Measurements from ENCODE around the gene NGEF.

NGEF gene

DNA sequence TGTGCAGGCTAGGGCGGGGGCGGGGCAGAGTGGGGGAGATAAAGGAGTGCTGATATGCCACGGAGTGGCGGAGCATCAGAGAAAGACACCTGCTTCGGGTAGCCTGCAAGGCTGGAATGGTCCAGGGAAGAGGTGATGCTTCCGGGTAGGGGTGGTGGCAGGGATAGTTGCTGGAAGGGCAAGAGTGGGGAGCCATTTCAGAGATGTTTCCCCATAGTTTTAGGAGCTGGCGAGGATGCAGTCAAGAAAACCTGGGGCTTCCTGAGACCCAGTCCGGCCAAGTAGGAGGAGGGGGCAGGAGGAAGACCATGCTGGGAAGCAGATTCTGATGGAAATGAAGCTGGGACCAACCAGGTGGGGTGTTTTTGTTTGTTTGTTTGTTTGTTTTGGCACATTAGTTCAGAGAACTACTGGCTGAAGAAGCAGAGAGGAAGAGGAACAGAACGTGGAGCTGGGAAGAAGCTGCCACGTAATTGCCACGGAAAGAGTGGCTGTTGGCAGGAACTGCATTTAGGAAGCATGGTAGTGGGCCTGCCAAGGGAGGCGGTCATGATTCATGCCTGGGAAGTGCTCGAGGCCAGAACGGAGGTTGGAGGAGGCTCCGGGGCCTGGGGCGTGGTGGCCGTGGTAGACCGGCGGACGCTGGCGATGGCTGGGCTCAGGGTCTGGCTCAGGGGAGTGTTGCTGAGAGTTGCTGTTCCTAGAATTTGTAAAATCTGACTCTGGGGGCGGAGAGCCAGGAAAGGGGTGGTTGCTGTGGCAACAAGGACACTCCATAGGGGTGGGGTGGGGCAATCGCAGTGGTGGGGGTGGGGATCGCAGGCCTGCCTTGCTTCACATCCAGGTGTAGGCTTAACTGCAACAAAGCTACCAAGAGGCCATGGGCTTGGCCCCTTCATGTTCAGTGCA is 38.4 kb upstream of the NGEF start:
- no peaks in the 10 kb centered on the region for H3K9me3 ChIP-seq (ENCODE audit: control insufficient read depth, insufficient read depth, low read length)
- H3K9ac ChIP-seq (ENCODE audit: low read depth, low read length) = peak overlapping the region; percentile 36; the same call in 1 of the 2 replicates
- no peaks in the 10 kb centered on the region for H3K36me3 ChIP-seq (ENCODE audit: insufficient read depth, low read length)
- H3K4me1 ChIP-seq (ENCODE audit: insufficient read depth, low read length) = peaks cover 18% of the 10 kb centered on the region

DNA sequence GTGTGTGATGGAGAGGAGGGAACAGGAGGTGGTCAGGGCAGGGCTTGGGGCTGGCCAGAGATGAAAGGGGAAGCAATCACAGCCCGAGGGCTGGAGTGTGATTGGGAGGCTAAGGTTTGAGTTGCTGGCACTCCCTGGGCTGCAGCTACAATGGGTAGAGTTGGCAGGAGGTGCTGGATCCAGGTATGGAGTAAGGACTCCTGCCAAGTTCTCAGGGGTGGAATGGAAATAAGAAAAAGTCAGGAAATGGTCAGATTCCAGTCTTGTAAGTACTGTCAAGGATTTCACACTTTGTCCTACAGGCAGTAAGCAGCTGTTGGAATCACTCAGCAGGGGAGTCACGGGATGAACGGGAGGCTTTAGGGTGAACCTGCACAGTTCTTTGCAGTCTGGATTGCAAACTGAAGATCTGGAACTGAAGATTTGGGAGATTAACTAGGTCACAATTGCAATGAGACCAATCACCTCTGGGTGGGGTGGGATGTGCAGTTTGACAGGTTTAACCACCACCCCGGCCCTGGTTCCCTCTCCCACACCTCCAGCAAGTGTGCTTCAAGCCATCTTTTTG is 36.2 kb upstream of the NGEF start:
- peaks cover 16% of the 10 kb centered on the region for H3K4me1 ChIP-seq (ENCODE audit: insufficient read depth, low read length)
- no peaks in the 10 kb centered on the region for H3K36me3 ChIP-seq (ENCODE audit: insufficient read depth, low read length)
- H3K9me3 ChIP-seq (ENCODE audit: control insufficient read depth, insufficient read depth, low read length) = no peaks in the 10 kb centered on the region

GRCh38 chr2:233048569-233049193 is 35.6 kb upstream of the NGEF start:
- Histone ChIP-seq H3K9ac (ENCODE audit: low read depth, low read length) (no peak overlapping the region), H3K4me1 (ENCODE audit: insufficient read depth, low read length) (peaks cover 13% of the 10 kb centered on the region), H3K36me3 (ENCODE audit: insufficient read depth, low read length) (no peaks in the 10 kb centered on the region), H3K9me3 (ENCODE audit: control insufficient read depth, insufficient read depth, low read length) (no peaks in the 10 kb centered on the region)

More for the DNA sequence above, 36.2 kb upstream of the NGEF start:
- no peak overlapping the region for H3K9ac ChIP-seq (ENCODE audit: low read depth, low read length)

DNA sequence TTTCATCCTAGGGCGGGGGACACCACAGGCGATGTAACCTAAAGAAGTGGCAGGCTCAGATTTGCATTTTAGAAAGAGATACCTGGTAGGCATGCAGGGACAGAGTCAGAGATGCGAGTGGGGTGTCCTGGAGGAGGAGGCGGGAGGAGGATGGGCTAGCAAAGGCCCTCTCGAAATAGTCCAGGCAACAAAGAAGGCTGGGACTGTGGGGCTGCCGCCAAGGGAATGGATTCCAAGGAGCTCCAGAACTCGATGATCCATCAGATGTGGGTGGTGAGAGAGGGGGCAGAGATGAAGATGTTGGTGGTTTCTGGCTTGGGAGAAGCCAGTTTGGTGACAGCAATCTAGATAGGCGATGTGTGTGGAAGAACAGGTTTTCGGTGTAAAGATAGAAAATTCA is 34.6 kb upstream of the NGEF start:
- peaks cover 13% of the 10 kb centered on the region for H3K4me1 ChIP-seq (ENCODE audit: insufficient read depth, low read length)
- no peak overlapping the region for H3K9ac ChIP-seq (ENCODE audit: low read depth, low read length)
- H3K36me3 ChIP-seq (ENCODE audit: insufficient read depth, low read length) = no peaks in the 10 kb centered on the region
- H3K9me3 ChIP-seq (ENCODE audit: control insufficient read depth, insufficient read depth, low read length) = no peaks in the 10 kb centered on the region

DNA sequence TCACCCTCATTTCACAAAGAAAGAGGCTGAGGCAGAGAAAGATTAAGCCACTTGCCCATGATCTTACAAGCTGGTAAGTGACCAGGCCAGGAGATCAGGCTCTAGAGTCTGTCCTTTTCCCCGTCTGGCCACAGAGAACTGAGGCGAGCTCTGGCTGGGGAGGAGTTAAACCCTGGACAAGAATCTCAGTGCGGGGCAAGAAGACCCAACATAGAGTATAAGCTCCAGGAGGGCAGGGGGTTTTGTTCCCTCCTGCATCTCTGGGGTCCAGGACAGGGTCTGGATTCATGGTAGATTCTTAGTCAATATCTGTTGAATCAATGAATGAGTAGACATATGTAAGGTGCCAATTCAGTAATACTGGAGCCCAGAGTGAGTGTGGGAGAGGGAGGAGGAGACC is 34.1 kb upstream of the NGEF start:
- Histone ChIP-seq H3K36me3 (ENCODE audit: insufficient read depth, low read length) (no peaks in the 10 kb centered on the region), H3K4me1 (ENCODE audit: insufficient read depth, low read length) (peaks cover 13% of the 10 kb centered on the region), H3K9me3 (ENCODE audit: control insufficient read depth, insufficient read depth, low read length) (no peaks in the 10 kb centered on the region), H3K9ac (ENCODE audit: low read depth, low read length) (no peak overlapping the region)

- Histone ChIP-seq H3K36me3 (ENCODE audit: insufficient read depth, low read length) (no peaks in the 10 kb centered on the region), H3K4me1 (ENCODE audit: insufficient read depth, low read length) (peaks cover 4% of the 10 kb centered on the region), H3K9me3 (ENCODE audit: control insufficient read depth, insufficient read depth, low read length) (no peaks in the 10 kb centered on the region), H3K9ac (ENCODE audit: low read depth, low read length) (no peak overlapping the region)
These were observed 32.0 kb upstream of the NGEF start for GRCh38 chr2:233044974-233045605.

DNA sequence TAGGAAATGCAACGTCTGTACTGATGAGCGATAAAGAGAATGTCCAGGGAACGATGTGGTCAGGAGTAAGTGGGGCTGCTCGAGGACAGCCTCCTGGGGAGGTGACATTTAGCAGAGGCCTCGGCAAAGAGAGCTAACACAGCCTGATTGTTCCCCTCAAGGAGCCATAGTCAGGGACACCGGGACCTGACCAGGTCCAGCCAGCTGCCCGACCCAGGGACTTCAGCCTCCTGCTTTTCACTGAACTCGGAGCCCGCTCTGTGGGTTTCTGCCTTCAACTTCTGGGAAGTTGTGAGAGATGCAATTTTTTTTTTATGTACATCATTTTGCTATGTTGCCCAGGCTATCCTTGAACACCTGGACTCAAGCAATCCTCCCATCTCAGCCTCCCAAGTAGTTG is 29.5 kb upstream of the NGEF start:
- no peaks in the 10 kb centered on the region for H3K9me3 ChIP-seq (ENCODE audit: control insufficient read depth, insufficient read depth, low read length)
- no peaks in the 10 kb centered on the region for H3K36me3 ChIP-seq (ENCODE audit: insufficient read depth, low read length)
- H3K9ac ChIP-seq (ENCODE audit: low read depth, low read length) = no peak overlapping the region
- no peaks in the 10 kb centered on the region for H3K4me1 ChIP-seq (ENCODE audit: insufficient read depth, low read length)

DNA sequence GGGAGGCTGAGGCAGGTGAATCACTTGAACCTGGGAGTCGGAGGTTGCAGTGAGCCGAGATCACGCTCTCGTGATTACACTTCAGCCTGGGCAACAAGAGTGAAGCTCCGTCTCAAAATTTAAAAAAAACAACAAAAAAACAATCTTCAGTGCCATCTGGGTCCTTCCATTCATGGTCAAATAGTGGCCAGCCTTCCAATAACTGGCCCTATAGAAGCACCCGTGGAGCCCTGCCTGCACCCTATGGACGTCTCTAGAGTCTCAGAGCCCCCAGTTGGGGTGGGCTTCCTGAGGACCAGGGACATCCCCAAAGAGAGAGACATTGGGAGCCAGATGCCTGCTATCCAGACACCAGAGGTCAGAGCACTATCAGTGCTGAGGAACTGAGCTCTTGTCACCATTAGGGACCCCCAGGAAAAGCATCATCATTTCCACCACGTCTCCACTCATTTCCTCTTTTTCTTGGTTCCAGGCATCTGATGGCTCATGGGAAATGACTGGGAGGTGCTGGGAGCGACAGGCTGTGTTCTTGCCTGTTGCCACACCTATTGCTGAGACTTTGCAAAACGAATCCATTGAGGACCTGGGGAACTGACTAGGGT is 28.8 kb upstream of the NGEF start:
- H3K36me3 ChIP-seq (ENCODE audit: insufficient read depth, low read length) = no peaks in the 10 kb centered on the region
- no peaks in the 10 kb centered on the region for H3K9me3 ChIP-seq (ENCODE audit: control insufficient read depth, insufficient read depth, low read length)
- H3K4me1 ChIP-seq (ENCODE audit: insufficient read depth, low read length) = no peaks in the 10 kb centered on the region
- no peak overlapping the region for H3K9ac ChIP-seq (ENCODE audit: low read depth, low read length)

DNA sequence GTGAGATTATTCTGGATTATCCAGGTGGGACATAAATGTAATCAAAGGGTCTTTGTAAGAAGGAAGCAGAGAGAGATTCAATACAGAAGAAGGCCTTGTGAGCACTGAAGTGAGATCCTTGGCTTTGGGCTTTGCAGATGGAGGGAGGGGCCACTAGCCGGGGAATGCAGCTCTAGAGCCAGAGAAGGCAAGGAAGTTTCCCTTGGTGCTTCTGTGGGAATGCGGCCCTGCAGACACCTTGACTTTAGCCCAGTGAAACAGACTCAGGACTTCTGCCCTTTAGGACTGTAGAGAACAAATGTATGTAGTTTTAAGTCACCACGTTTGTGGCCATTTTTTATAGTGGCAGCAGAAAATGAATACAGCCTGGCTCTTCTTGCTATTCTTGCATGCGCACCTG is 27.5 kb upstream of the NGEF start:
- Histone ChIP-seq H3K9me3 (ENCODE audit: control insufficient read depth, insufficient read depth, low read length) (no peaks in the 10 kb centered on the region), H3K4me1 (ENCODE audit: insufficient read depth, low read length) (no peaks in the 10 kb centered on the region), H3K36me3 (ENCODE audit: insufficient read depth, low read length) (no peaks in the 10 kb centered on the region), H3K9ac (ENCODE audit: low read depth, low read length) (no peak overlapping the region)

DNA sequence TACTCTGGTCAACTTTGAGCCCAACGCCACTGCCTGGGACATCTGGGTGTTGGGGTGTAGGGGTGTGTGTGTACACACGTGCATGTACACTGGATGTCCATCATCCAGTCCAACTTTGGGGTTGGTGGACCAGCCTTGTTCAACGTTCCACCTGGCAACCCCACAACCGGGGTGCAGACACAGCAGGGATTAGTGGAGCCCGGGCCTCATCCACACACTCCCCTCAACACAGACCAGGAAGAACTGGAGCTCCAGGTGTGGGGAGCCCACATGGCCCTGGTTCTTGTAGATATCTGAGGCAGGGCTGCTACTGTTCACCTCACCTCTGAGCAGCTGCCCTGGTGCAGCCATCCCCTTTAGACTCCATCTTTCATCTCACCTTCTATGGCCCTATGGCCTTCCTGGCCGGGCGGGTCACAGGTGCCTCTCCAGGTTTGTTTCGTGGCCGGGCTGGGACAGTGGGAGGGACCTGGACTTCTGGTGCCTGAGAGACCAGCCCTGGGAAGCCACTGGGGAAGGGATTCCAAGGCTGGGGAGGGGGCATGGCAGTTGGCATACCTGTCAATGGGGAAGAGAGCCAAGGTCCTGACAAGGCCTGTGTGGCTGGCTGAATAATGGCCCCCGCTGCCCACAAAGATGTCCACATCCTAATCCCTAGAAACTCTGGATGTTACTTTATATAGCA is 26.9 kb upstream of the NGEF start:
- Histone ChIP-seq H3K36me3 (ENCODE audit: insufficient read depth, low read length) (no peaks in the 10 kb centered on the region), H3K9me3 (ENCODE audit: control insufficient read depth, insufficient read depth, low read length) (no peaks in the 10 kb centered on the region), H3K9ac (ENCODE audit: low read depth, low read length) (no peak overlapping the region), H3K4me1 (ENCODE audit: insufficient read depth, low read length) (no peaks in the 10 kb centered on the region)

- Histone ChIP-seq H3K9ac (ENCODE audit: low read depth, low read length) (no peak overlapping the region), H3K36me3 (ENCODE audit: insufficient read depth, low read length) (no peaks in the 10 kb centered on the region), H3K9me3 (ENCODE audit: control insufficient read depth, insufficient read depth, low read length) (no peaks in the 10 kb centered on the region), H3K4me1 (ENCODE audit: insufficient read depth, low read length) (no peaks in the 10 kb centered on the region)
These were observed 26.3 kb upstream of the NGEF start for GRCh38 chr2:233039212-233039845.

- no peaks in the 10 kb centered on the region for H3K9me3 ChIP-seq (ENCODE audit: control insufficient read depth, insufficient read depth, low read length)
- no peaks in the 10 kb centered on the region for H3K36me3 ChIP-seq (ENCODE audit: insufficient read depth, low read length)
- no peak overlapping the region for H3K9ac ChIP-seq (ENCODE audit: low read depth, low read length)
- no peaks in the 10 kb centered on the region for H3K4me1 ChIP-seq (ENCODE audit: insufficient read depth, low read length)
These were observed 24.0 kb upstream of the NGEF start for GRCh38 chr2:233037078-233037477.

GRCh38 chr2:233036162-233036838 is 23.2 kb upstream of the NGEF start:
- Histone ChIP-seq H3K9me3 (ENCODE audit: control insufficient read depth, insufficient read depth, low read length) (no peaks in the 10 kb centered on the region), H3K36me3 (ENCODE audit: insufficient read depth, low read length) (no peaks in the 10 kb centered on the region), H3K9ac (ENCODE audit: low read depth, low read length) (no peak overlapping the region), H3K4me1 (ENCODE audit: insufficient read depth, low read length) (no peaks in the 10 kb centered on the region)
